Activated CD4-positive, alpha-beta T cell treated with anti-CD3 and anti-CD28 coated beads, Interleukin-2, amount 10 ng/mL, durations not matched to agents 7 days and 5 days (primary cell): ENCODE results near the gene HDLBP. TPM values are rescaled to one million over a fixed set of nuclear protein-coding genes. Genes with fewer than 3 reads are reported as not detected.

Experiments used
- CTCF ChIA-PET: fragments of 350-600 bp; sonication (Branson Sonifier 250); formaldehyde crosslinking; loops from one replicate; lab custom pipeline; 2021; ENCODE audit warnings: antibody characterized with exemption; lab: Charles Lee
- POLR2A ChIA-PET: fragments of 350-600 bp; sonication (Branson Sonifier 250); formaldehyde crosslinking; loops from one replicate; lab custom pipeline; 2021; ENCODE audit warnings: antibody characterized with exemption; lab: Charles Lee
- DNase-seq: peaks from one replicate; pipeline ENCODE4 v3.0.0-alpha.2; 2020
- H3K27ac Mint-ChIP-seq: one replicate; pipeline ENCODE4 v1.8.0; 2021; ENCODE audit warnings: mild to moderate bottlenecking, moderate library complexity, mixed read lengths
- H3K27me3 Mint-ChIP-seq: one replicate; pipeline ENCODE4 v1.8.0; 2021; ENCODE audit warnings: mixed read lengths
- H3K36me3 Mint-ChIP-seq: one replicate; pipeline ENCODE4 v1.8.0; 2021; ENCODE audit warnings: low read depth, mixed read lengths
- H3K4me1 Mint-ChIP-seq: one replicate; pipeline ENCODE4 v1.8.0; 2021; ENCODE audit warnings: mixed read lengths
- H3K4me3 Mint-ChIP-seq: one replicate; pipeline ENCODE4 v1.8.0; 2021; ENCODE audit warnings: mild to moderate bottlenecking, moderate library complexity, mixed read lengths
- H3K9me3 Mint-ChIP-seq: one replicate; pipeline ENCODE4 v1.8.0; 2021; ENCODE audit warnings: mixed read lengths
- total RNA-seq, 2 experiments: library from RNA; stranded (reverse); gene quantifications; one replicate each; pipeline ENCODE4 v1.2.3, GENCODE V29; 2021

HDLBP gene
- total RNA-seq, 2 experiments from 2014 or later = 198 to 203 TPM

GRCh38 chr2:241267249-241268067 is 48.0 kb downstream of the HDLBP start:
- POLR2A ChIA-PET = interaction anchor here (0.8 kb wide), 1 partner anchor 383 kb away, joined by 5 read pairs; no protein-coding TSS in a partner anchor
- CTCF ChIA-PET = no interaction called here
- Mint-ChIP-seq H3K36me3 (peaks cover 34% of the 10 kb centered on the region), H3K27me3 (no peaks in the 10 kb centered on the region), H3K27ac (no peak overlapping the region), H3K9me3 (no peaks in the 10 kb centered on the region), H3K4me3 (no peak overlapping the region), H3K4me1 (peaks cover 28% of the 10 kb centered on the region)
- DNase-seq = no peak

- CTCF ChIA-PET = no interaction called here
- Mint-ChIP-seq H3K36me3 (peaks cover 45% of the 10 kb centered on the region), H3K27me3 (no peaks in the 10 kb centered on the region), H3K4me1 (peaks cover 13% of the 10 kb centered on the region), H3K27ac (no peak overlapping the region), H3K4me3 (no peak overlapping the region), H3K9me3 (no peaks in the 10 kb centered on the region)
- DNase-seq = no peak
- POLR2A ChIA-PET = no interaction called here
Observed at GRCh38 chr2:241265506-241265905, 50.0 kb downstream of the HDLBP start.

- Mint-ChIP-seq H3K27me3 (no peaks in the 10 kb centered on the region), H3K27ac (no peak overlapping the region), H3K9me3 (no peaks in the 10 kb centered on the region), H3K4me1 (peaks cover 6% of the 10 kb centered on the region), H3K36me3 (peaks cover 48% of the 10 kb centered on the region), H3K4me3 (no peak overlapping the region)
- POLR2A ChIA-PET = no interaction called here
- CTCF ChIA-PET = no interaction called here
- no peak for DNase-seq
Observed at GRCh38 chr2:241263061-241263460, 52.4 kb downstream of the HDLBP start.

DNA sequence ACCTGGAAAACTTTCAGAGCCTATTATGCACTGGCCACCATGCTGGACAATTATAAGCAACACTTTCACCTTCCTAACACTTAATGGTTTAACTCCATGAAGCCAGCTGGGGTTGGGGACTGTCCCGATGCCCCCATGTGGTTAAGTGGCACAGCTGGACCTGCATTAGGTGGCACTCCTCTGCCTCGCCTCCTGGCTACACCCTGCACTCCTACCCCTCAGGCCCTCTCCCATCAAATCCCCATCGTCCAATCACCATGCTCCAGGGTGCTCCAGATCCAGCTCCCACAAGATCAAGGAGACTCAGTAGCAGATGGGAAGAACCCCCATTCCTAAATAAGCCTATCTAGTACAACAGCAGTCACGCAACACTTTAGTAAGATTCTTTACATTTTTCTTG is 53.8 kb downstream of the HDLBP start:
- no peak for DNase-seq
- H3K36me3 Mint-ChIP-seq = peaks cover 50% of the 10 kb centered on the region
- ChIA-PET POLR2A (no interaction called here), CTCF (no interaction called here)
- peaks cover 8% of the 10 kb centered on the region for H3K4me1 Mint-ChIP-seq
- no peak overlapping the region for H3K27ac Mint-ChIP-seq
- no peaks in the 10 kb centered on the region for H3K27me3 Mint-ChIP-seq
- no peaks in the 10 kb centered on the region for H3K9me3 Mint-ChIP-seq
- no peak overlapping the region for H3K4me3 Mint-ChIP-seq

- no peak overlapping the region for H3K4me3 Mint-ChIP-seq
- H3K27me3 Mint-ChIP-seq = no peaks in the 10 kb centered on the region
- H3K36me3 Mint-ChIP-seq = peaks cover 50% of the 10 kb centered on the region
- H3K4me1 Mint-ChIP-seq = peaks cover 8% of the 10 kb centered on the region
- ChIA-PET CTCF (interaction anchor here (0.9 kb wide), 1 partner anchor 289 kb away, joined by 4 read pairs; no protein-coding TSS in a partner anchor), POLR2A (no interaction called here)
- no peak overlapping the region for H3K27ac Mint-ChIP-seq
- no peaks in the 10 kb centered on the region for H3K9me3 Mint-ChIP-seq
- DNase-seq = no peak
Observed at GRCh38 chr2:241260911-241261310, 54.6 kb downstream of the HDLBP start.

- Mint-ChIP-seq H3K9me3 (no peaks in the 10 kb centered on the region), H3K4me3 (no peak overlapping the region), H3K27ac (peak overlapping the region; percentile 36), H3K27me3 (no peaks in the 10 kb centered on the region), H3K36me3 (peaks cover 56% of the 10 kb centered on the region), H3K4me1 (peaks cover 8% of the 10 kb centered on the region)
- ChIA-PET POLR2A (no interaction called here), CTCF (no interaction called here)
- no peak for DNase-seq
Observed at GRCh38 chr2:241258505-241259280, 56.8 kb downstream of the HDLBP start.

- CTCF ChIA-PET = interaction anchor here (0.5 kb wide), 1 partner anchor 339 kb away, joined by 4 read pairs; no protein-coding TSS in a partner anchor
Observed at GRCh38 chr2:241257419-241258032, 57.9 kb downstream of the HDLBP start.

DNA sequence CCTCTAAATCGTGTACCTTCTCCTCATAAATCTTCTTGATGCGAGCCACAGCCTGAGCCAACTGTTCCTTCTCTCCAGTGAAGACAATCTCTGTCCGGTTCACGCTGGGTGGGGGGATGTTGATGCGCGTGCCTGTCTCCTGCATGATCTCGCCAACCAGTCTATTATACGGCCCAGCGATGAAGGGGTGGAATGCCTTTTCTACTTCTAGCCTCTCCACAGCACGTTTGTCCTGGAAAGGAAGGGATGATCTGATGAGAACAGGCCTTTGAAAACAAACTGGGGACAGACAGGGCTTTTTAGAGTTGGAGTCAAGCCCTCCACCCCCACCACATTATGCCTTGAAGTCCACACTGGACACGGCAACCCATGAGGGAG is 59.3 kb downstream of the HDLBP start:
- POLR2A ChIA-PET = no interaction called here
- H3K27me3 Mint-ChIP-seq = no peaks in the 10 kb centered on the region
- CTCF ChIA-PET = no interaction called here
- no peak overlapping the region for H3K4me3 Mint-ChIP-seq
- no peaks in the 10 kb centered on the region for H3K9me3 Mint-ChIP-seq
- no peak for DNase-seq
- H3K36me3 Mint-ChIP-seq = peaks cover 61% of the 10 kb centered on the region
- H3K27ac Mint-ChIP-seq = no peak overlapping the region
- peaks cover 8% of the 10 kb centered on the region for H3K4me1 Mint-ChIP-seq

More at GRCh38 chr2:241257419-241258032, 57.9 kb downstream of the HDLBP start:
- Mint-ChIP-seq H3K4me3 (no peak overlapping the region), H3K4me1 (peaks cover 8% of the 10 kb centered on the region), H3K36me3 (peaks cover 55% of the 10 kb centered on the region), H3K9me3 (no peaks in the 10 kb centered on the region), H3K27me3 (no peaks in the 10 kb centered on the region), H3K27ac (peak overlapping the region; percentile 46)
- POLR2A ChIA-PET = no interaction called here
- no peak for DNase-seq

DNA sequence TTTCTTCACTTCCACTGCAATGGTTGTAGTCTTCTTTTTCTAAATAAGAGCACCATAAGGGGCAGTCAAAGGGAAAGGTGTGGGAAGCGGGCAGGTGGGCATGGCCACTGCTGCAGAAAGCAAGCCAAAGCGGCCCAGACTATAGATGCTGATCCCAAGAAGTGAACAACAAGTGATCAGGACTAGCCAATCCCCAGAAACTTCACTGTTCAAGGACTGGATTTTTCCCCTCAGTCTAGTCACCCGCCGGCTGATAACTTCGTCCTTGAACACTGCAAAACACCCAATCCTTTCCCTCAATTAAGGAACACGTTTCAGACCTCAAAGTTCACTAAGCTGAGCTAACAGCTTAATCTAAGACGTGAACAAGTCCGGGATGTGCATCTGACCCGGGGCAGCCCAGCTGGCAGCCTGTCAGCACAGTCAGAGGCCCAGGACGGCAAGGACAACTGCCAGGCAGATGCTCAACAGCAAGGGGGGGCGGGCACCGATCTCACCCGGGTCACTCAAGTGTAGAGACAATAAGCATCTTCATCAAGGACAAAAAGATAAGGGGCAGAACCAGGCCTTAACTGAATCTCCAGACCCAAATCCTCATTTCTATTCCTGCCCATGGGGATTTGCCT is 59.8 kb downstream of the HDLBP start:
- POLR2A ChIA-PET = no interaction called here
- H3K36me3 Mint-ChIP-seq = peaks cover 58% of the 10 kb centered on the region

DNA sequence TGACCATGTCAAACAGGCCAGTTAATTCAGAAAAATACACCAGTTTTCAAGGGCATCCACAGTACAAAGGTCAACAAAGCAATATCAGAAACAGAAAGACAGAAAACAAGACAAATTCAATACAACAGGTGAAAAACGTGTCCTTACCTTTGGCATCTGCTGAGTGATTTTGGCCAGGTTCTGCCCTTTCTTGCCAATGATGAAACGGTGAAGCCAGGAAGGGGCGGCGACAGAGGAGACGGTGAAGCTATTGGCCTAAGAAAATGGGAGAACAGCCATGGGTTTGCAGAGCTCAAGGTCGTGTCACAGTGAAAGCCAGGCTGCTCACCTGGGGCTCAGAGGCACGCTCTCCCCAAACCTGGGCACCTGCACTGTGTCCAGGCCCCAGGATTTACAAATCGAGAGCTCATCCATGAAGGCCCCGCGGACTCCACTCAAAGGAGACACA is 60.5 kb downstream of the HDLBP start:
- Mint-ChIP-seq H3K4me1 (peaks cover 8% of the 10 kb centered on the region), H3K9me3 (no peaks in the 10 kb centered on the region), H3K27me3 (no peaks in the 10 kb centered on the region), H3K27ac (no peak overlapping the region), H3K4me3 (no peak overlapping the region), H3K36me3 (peaks cover 56% of the 10 kb centered on the region)
- ChIA-PET POLR2A (interaction anchor here (0.6 kb wide), 1 partner anchor 36 kb away, joined by 3 read pairs; no protein-coding TSS in a partner anchor), CTCF (interaction anchor here (1.0 to 1.3 kb wide), 2 partner anchors 11 to 18 kb away, joined by 3 read pairs; no protein-coding TSS in a partner anchor)
- no peak for DNase-seq

More for the DNA sequence above, 59.8 kb downstream of the HDLBP start:
- Mint-ChIP-seq H3K4me1 (peaks cover 8% of the 10 kb centered on the region), H3K9me3 (no peaks in the 10 kb centered on the region), H3K27me3 (no peaks in the 10 kb centered on the region), H3K4me3 (no peak overlapping the region), H3K27ac (no peak overlapping the region)
- CTCF ChIA-PET = interaction anchor here (1.0 to 1.3 kb wide), 2 partner anchors 11 to 19 kb away, joined by 3 read pairs; no protein-coding TSS in a partner anchor
- no peak for DNase-seq

DNA sequence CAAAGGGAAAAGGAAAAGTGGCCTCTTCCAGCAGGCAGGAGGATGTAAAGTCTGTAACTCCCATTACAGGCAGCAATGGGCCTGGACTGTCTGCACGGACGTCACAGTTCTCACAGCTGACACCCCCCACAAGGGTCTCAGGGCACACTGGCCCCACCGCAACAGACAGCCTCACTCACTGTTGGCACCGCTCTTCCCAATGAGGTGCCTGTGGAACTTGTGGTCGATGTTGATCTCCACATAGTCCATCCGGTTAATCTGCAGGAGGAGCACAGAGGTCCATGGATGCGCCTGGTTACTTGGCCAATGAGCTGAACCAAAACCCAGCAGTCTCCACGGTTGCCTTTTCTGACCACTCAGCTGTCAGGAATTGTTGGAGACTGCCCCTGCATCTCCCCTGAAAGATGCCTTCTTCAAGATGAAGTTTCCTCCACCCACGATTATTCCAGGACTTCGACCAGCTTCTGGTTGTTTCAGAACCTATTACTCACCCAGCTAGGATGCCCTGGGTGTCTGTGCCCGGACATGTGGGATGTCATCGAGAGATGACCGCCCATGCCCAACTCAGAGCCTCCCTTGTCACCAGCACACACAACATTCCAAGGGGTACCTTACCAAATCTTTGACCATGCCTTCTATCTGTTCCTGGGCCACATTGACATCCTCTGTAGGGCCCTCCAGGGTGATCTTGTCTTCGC is 62.5 kb downstream of the HDLBP start:
- H3K27ac Mint-ChIP-seq = no peak overlapping the region
- DNase-seq = no peak
- H3K4me3 Mint-ChIP-seq = no peak overlapping the region
- H3K4me1 Mint-ChIP-seq = peaks cover 2% of the 10 kb centered on the region
- no peaks in the 10 kb centered on the region for H3K27me3 Mint-ChIP-seq
- ChIA-PET CTCF (interaction anchor here (0.6 kb wide), 1 partner anchor 346 kb away, joined by 3 read pairs; no protein-coding TSS in a partner anchor), POLR2A (no interaction called here)
- H3K9me3 Mint-ChIP-seq = no peaks in the 10 kb centered on the region
- peaks cover 64% of the 10 kb centered on the region for H3K36me3 Mint-ChIP-seq

DNA sequence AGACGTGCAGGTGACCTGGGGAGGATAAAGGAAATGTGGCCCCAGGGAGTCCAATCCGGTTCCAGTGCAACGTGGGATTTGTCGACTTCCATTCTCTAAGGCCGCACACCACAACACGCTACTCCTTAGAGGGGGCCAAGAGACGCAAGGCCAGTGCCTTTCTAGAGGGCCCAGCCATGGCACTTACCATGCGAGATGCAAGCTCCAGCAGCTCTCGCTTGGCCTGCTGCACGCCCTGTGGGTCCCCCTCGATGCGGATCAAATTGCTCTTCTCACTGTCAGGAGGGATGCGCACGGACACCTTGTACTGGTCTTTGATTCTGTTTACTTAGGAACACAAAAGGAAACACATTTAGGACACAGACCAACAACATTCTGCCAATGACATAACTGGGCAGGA is 65.8 kb downstream of the HDLBP start:
- H3K9me3 Mint-ChIP-seq = no peaks in the 10 kb centered on the region
- POLR2A ChIA-PET = no interaction called here
- peaks cover 61% of the 10 kb centered on the region for H3K36me3 Mint-ChIP-seq
- no peak overlapping the region for H3K27ac Mint-ChIP-seq
- CTCF ChIA-PET = interaction anchor here (0.5 to 1.1 kb wide), 3 partner anchors 14 to 382 kb away, joined by 3 to 4 read pairs (median 3); no protein-coding TSS in a partner anchor
- no peak overlapping the region for H3K4me3 Mint-ChIP-seq
- DNase-seq = no peak
- no peaks in the 10 kb centered on the region for H3K27me3 Mint-ChIP-seq
- no peaks in the 10 kb centered on the region for H3K4me1 Mint-ChIP-seq
